Astrocyte (in vitro differentiated cells and primary cell): ENCODE data around the gene CARM1. TPM values are rescaled to one million over a fixed set of nuclear protein-coding genes. Genes with fewer than 3 reads are reported as not detected.

ENCODE experiments used
- DNase-seq: peaks from one replicate; pipeline ENCODE4 v3.0.0-alpha.2; 2010; ENCODE audit warnings: low read depth
- FAIRE-seq: peaks from 2 replicates; lab custom pipeline; 2011; peaks lifted over from hg19 to GRCh38; lab: Jason Lieb, UNC
- H2AFZ ChIP-seq: 2 replicates; pipeline ENCODE4 v1.6.0; 2012; ENCODE audit warnings: low read depth, low read length, inconsistent platforms
- H3K27ac ChIP-seq: 2 replicates; pipeline ENCODE4 v1.5.1; 2011; ENCODE audit warnings: low read depth, low read length, inconsistent platforms
- H3K27me3 ChIP-seq: 2 replicates; pipeline ENCODE4 v1.6.0; 2011; ENCODE audit warnings: low read length, inconsistent platforms; ENCODE audit not compliant: insufficient read depth
- H3K36me3 ChIP-seq: 2 replicates; pipeline ENCODE4 v1.5.1; 2011; ENCODE audit warnings: low read length, inconsistent platforms; ENCODE audit not compliant: insufficient read depth
- H3K4me1 ChIP-seq: 2 replicates; pipeline ENCODE4 v1.5.1; 2011; ENCODE audit warnings: low read length, inconsistent platforms; ENCODE audit not compliant: insufficient read depth
- H3K4me2 ChIP-seq: 2 replicates; pipeline ENCODE4 v1.6.0; 2012; ENCODE audit warnings: low read length, inconsistent platforms
- H3K4me3 ChIP-seq: 2 replicates; pipeline ENCODE4 v1.5.1; 2011; ENCODE audit warnings: low read depth, mild to moderate bottlenecking, low read length, inconsistent platforms; ENCODE audit not compliant: insufficient read depth
- H3K79me2 ChIP-seq: 2 replicates; pipeline ENCODE4 v1.6.0; 2012; ENCODE audit warnings: mild to moderate bottlenecking, low read length, inconsistent platforms; ENCODE audit not compliant: insufficient read depth
- H3K9ac ChIP-seq: 2 replicates; pipeline ENCODE4 v1.6.0; 2012; ENCODE audit warnings: mild to moderate bottlenecking, low read length, inconsistent platforms
- H3K9me3 ChIP-seq: 2 replicates; pipeline ENCODE4 v1.5.1; 2012; ENCODE audit warnings: low read depth, mild to moderate bottlenecking, low read length, inconsistent platforms; ENCODE audit not compliant: insufficient read depth
- H4K20me1 ChIP-seq: 2 replicates; pipeline ENCODE4 v1.6.0; 2012; ENCODE audit warnings: low read length, inconsistent platforms; ENCODE audit not compliant: insufficient read depth
- H3K27ac Mint-ChIP-seq: one replicate; pipeline ENCODE4 v1.8.0; 2021; ENCODE audit warnings: mild to moderate bottlenecking, mixed read lengths; ENCODE audit not compliant: unreplicated experiment
- H3K27me3 Mint-ChIP-seq: one replicate; pipeline ENCODE4 v1.8.0; 2021; ENCODE audit warnings: low read depth, mixed read lengths; ENCODE audit not compliant: unreplicated experiment
- H3K36me3 Mint-ChIP-seq: one replicate; pipeline ENCODE4 v1.8.0; 2021; ENCODE audit warnings: low read depth, mixed read lengths; ENCODE audit not compliant: unreplicated experiment
- H3K4me1 Mint-ChIP-seq: one replicate; pipeline ENCODE4 v1.8.0; 2021; ENCODE audit warnings: low read depth, mixed read lengths; ENCODE audit not compliant: unreplicated experiment
- H3K4me3 Mint-ChIP-seq: one replicate; pipeline ENCODE4 v1.8.0; 2021; ENCODE audit warnings: mild to moderate bottlenecking, moderate library complexity, mixed read lengths; ENCODE audit not compliant: unreplicated experiment
- H3K9me3 Mint-ChIP-seq: one replicate; pipeline ENCODE4 v1.8.0; 2021; ENCODE audit warnings: mild to moderate bottlenecking, mixed read lengths; ENCODE audit not compliant: unreplicated experiment
- EZH2 ChIP-seq: IDR thresholded peaks from 2 replicates; pipeline ENCODE4 v1.6.1; 2012; ENCODE audit warnings: mild to moderate bottlenecking, low read length, inconsistent platforms; ENCODE audit not compliant: insufficient read depth
- total RNA-seq: library from RNA; stranded (reverse); gene quantifications from 2 replicates; pipeline ENCODE4 v1.2.1, GENCODE V29; 2021
- TF ChIP-seq, protein P1 (sequence below): IDR thresholded peaks from 2 replicates; pipeline ENCODE4 v1.5.1; 2011; ENCODE audit warnings: low read depth, mild to moderate bottlenecking, inconsistent platforms, low read length, moderate library complexity; ENCODE audit not compliant: insufficient read depth

Gene CARM1
- total RNA-seq, 1 donor from 2014 or later = 62.6 TPM

- no peak for TF ChIP-seq EZH2
- TF ChIP-seq, protein P1, sequence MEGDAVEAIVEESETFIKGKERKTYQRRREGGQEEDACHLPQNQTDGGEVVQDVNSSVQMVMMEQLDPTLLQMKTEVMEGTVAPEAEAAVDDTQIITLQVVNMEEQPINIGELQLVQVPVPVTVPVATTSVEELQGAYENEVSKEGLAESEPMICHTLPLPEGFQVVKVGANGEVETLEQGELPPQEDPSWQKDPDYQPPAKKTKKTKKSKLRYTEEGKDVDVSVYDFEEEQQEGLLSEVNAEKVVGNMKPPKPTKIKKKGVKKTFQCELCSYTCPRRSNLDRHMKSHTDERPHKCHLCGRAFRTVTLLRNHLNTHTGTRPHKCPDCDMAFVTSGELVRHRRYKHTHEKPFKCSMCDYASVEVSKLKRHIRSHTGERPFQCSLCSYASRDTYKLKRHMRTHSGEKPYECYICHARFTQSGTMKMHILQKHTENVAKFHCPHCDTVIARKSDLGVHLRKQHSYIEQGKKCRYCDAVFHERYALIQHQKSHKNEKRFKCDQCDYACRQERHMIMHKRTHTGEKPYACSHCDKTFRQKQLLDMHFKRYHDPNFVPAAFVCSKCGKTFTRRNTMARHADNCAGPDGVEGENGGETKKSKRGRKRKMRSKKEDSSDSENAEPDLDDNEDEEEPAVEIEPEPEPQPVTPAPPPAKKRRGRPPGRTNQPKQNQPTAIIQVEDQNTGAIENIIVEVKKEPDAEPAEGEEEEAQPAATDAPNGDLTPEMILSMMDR = no peak
- DNase-seq = no peak
- Mint-ChIP-seq H3K4me1 (no peaks in the 10 kb centered on the region), H3K27ac (no peak overlapping the region), H3K4me3 (no peak overlapping the region), H3K27me3 (peaks cover 9% of the 10 kb centered on the region), H3K36me3 (no peaks in the 10 kb centered on the region), H3K9me3 (peaks cover 13% of the 10 kb centered on the region)
- H3K36me3 ChIP-seq = no peaks in the 10 kb centered on the region
- no peaks in the 10 kb centered on the region for H3K79me2 ChIP-seq
- H3K4me2 ChIP-seq = no peak overlapping the region
- H3K27ac ChIP-seq = no peak overlapping the region
- no peak for FAIRE-seq
- H3K9ac ChIP-seq = no peak overlapping the region
- H3K4me3 ChIP-seq = no peak overlapping the region
- H3K9me3 ChIP-seq = no peaks in the 10 kb centered on the region
- peaks cover 3% of the 10 kb centered on the region for H3K27me3 ChIP-seq
- H2AFZ ChIP-seq = no peak overlapping the region
- H4K20me1 ChIP-seq = no peaks in the 10 kb centered on the region
- H3K4me1 ChIP-seq = no peaks in the 10 kb centered on the region
Observed at GRCh38 chr19:10846500-10847202, 24.7 kb upstream of the CARM1 start.

DNA sequence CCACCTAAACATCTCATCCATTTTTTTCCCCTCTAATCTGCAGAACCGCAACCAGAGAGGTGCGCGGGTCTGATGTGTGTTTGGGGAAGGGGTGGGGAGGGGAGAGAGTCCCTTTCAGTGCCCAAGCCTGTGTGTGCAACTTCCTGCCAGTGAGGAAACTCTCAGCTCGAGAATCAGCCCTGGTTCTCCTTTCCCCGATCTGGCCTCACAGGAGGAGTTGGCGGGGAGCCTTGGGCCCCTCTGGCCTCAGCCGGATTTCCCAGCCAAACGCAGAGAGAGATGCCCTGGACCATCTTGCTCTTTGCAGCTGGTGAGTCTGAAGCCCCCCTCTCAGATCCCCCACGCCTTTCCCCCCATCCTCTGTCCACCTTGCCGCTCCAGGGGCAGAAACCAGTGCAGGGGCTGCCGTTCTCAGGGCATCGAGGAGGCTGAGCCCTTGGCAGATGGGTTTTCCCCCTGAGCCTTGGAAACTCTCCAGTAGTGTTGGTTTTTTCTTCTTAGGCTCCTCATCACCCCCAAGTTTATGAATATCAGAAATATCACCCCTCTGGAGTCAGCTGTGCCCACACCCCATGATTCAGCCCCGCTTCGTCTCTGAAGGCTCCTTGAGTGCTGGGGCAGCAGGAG lies 23.0 kb upstream of the CARM1 start, which contains the start of gene C19orf38:
Gene C19orf38 (plus strand): TSS at position 186 of the 627 bp plus-strand sequence. CDS start 94 bp downstream, at position 280.
- DNase-seq (no peak), FAIRE-seq (no peak)
- Mint-ChIP-seq H3K36me3 (peaks cover 4% of the 10 kb centered on the region), H3K9me3 (peaks cover 13% of the 10 kb centered on the region), H3K27me3 (peaks cover 10% of the 10 kb centered on the region), H3K4me3 (no peak within 1 kb of the TSS), H3K4me1 (no peaks in the 10 kb centered on the region), H3K27ac (no peak within 1 kb of the TSS)
- Histone ChIP-seq H3K36me3 (no peaks in the 10 kb centered on the region), H3K9me3 (no peaks in the 10 kb centered on the region), H3K27me3 (peaks cover 3% of the 10 kb centered on the region), H3K4me2 (no peak within 1 kb of the TSS), H3K79me2 (no peaks in the 10 kb centered on the region), H4K20me1 (no peaks in the 10 kb centered on the region), H3K4me1 (no peaks in the 10 kb centered on the region), H3K4me3 (no peak within 1 kb of the TSS), H3K27ac (no peak within 1 kb of the TSS), H3K9ac (no peak within 1 kb of the TSS), H2AFZ (no peak within 1 kb of the TSS)
- TF ChIP-seq, protein P1 = no peak
- no peak for TF ChIP-seq EZH2

DNA sequence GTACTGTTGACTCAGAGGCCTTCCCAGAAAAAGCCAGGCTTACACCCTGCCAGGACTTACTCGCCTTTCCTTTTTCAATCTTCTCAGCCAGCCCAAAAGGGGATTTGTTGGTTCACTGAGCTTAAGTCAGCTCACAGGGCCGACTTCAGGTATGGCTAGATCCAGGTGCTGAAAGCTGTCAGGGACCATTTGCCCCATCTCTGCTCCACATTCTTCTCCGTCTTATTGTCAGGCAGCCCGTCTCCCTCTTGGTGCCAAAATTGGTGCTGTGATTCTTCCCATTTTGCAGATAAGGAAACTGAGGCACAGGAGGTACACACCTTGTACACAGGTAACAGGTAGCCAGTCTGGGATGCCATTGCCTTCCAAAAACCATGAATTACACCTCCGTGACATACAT lies 20.7 kb upstream of the CARM1 start:
- peaks cover 3% of the 10 kb centered on the region for H3K27me3 ChIP-seq
- no peak overlapping the region for H2AFZ ChIP-seq
- no peaks in the 10 kb centered on the region for H3K9me3 ChIP-seq
- no peak overlapping the region for H3K27ac ChIP-seq
- no peak overlapping the region for H3K9ac ChIP-seq
- H3K36me3 Mint-ChIP-seq = peaks cover 4% of the 10 kb centered on the region
- H3K79me2 ChIP-seq = no peaks in the 10 kb centered on the region
- H3K36me3 ChIP-seq = no peaks in the 10 kb centered on the region
- H3K4me3 ChIP-seq = no peak overlapping the region
- no peak overlapping the region for H3K4me3 Mint-ChIP-seq
- H3K4me1 Mint-ChIP-seq = no peaks in the 10 kb centered on the region
- DNase-seq (no peak), FAIRE-seq (no peak)
- no peaks in the 10 kb centered on the region for H4K20me1 ChIP-seq
- TF ChIP-seq EZH2 = no peak
- TF ChIP-seq, protein P1 = no peak
- H3K9me3 Mint-ChIP-seq = peaks cover 9% of the 10 kb centered on the region
- H3K4me1 ChIP-seq = no peaks in the 10 kb centered on the region
- no peak overlapping the region for H3K27ac Mint-ChIP-seq
- H3K4me2 ChIP-seq = no peak overlapping the region
- H3K27me3 Mint-ChIP-seq = peaks cover 7% of the 10 kb centered on the region
